ENCODE results near the gene KLK12.

- no peak for TF ChIP-seq POLR2AphosphoS5 (IDR thresholded peaks at IDR 0.05; ENCODE audit: low read depth, low read length)
- no peak for TF ChIP-seq POLR2A (IDR thresholded peaks at IDR 0.05; ENCODE audit: low read depth, low read length)
Observed at GRCh38 chr19:51083181-51083580, 48.4 kb upstream of the KLK12 start.
